ENCODE measurements around the gene EEF1AKMT1. TPM values are rescaled to one million over a fixed set of nuclear protein-coding genes. Genes with fewer than 3 reads are reported as not detected.

Gene EEF1AKMT1
- total and polyA plus RNA-seq, 2 donors (not counting 1 experiment from before 2014, with no cell fraction given): 7.6 to 18.0 TPM

GRCh38 chr13:20704459-20705069 lies 69.2 kb downstream of the EEF1AKMT1 start:
- Histone ChIP-seq H3K27ac (ENCODE audit: insufficient read depth, low read length) (no peak overlapping the region), H3K27me3 (ENCODE audit: control insufficient read depth, insufficient read depth, low read length) (no peaks in the 10 kb centered on the region), H3K79me2 (ENCODE audit: control insufficient read depth, insufficient read depth, low read length) (no peaks in the 10 kb centered on the region), H3K36me3 (ENCODE audit: control insufficient read depth, insufficient read depth, low read length) (no peaks in the 10 kb centered on the region), H4K20me1 (ENCODE audit: control insufficient read depth, extremely low read depth, insufficient read depth, low read length) (no peaks in the 10 kb centered on the region), H3K4me3 (replicated peaks in 1 of 4; ENCODE audit: control extremely low read depth in 1 of 4, insufficient read depth in 1 of 4, low read depth in 3 of 4, low read length in 4 of 4) (peak overlapping the region in 1 of 4 experiments; percentile 28), H3K9ac (ENCODE audit: insufficient read depth, low read length) (no peak overlapping the region), H3K4me2 (ENCODE audit: extremely low read depth, insufficient read depth, low read length) (peak overlapping the region; percentile 25), H3K4me1 (ENCODE audit: control insufficient read depth, extremely low read depth, insufficient read depth, low read length) (no peaks in the 10 kb centered on the region), H3K9me3 (ENCODE audit: control insufficient read depth, insufficient read depth, low read depth, low read length) (no peaks in the 10 kb centered on the region), H2AFZ (ENCODE audit: low read length) (no peak overlapping the region)
- DNase-seq (ENCODE audit: low read depth in 2 of 2): no peak
- TF ChIP-seq CTCF (conservative IDR thresholded peaks at IDR 0.05 in 1 of 2, IDR thresholded peaks at IDR 0.05 in 1 of 2; ENCODE audit: low read depth in 1 of 2, low read length in 2 of 2): no peak
- TF ChIP-seq EZH2 (IDR thresholded peaks at IDR 0.05; ENCODE audit: low read length, missing control alignments): no peak

- H3K4me2 ChIP-seq (ENCODE audit: extremely low read depth, insufficient read depth, low read length): peak overlapping the region; percentile 25
- H3K79me2 ChIP-seq (ENCODE audit: control insufficient read depth, insufficient read depth, low read length): no peaks in the 10 kb centered on the region
- no peaks in the 10 kb centered on the region for H3K9me3 ChIP-seq (ENCODE audit: control insufficient read depth, insufficient read depth, low read depth, low read length)
- no peak overlapping the region for H3K27ac ChIP-seq (ENCODE audit: insufficient read depth, low read length)
- H3K9ac ChIP-seq (ENCODE audit: insufficient read depth, low read length): peak overlapping the region; percentile 30
- H3K27me3 ChIP-seq (ENCODE audit: control insufficient read depth, insufficient read depth, low read length): no peaks in the 10 kb centered on the region
- H3K4me1 ChIP-seq (ENCODE audit: control insufficient read depth, extremely low read depth, insufficient read depth, low read length): no peaks in the 10 kb centered on the region
- peak overlapping the region in 2 of 4 experiments; percentile 44 to 45 for H3K4me3 ChIP-seq (replicated peaks in 1 of 4; ENCODE audit: control extremely low read depth in 1 of 4, insufficient read depth in 1 of 4, low read depth in 3 of 4, low read length in 4 of 4)
- no peaks in the 10 kb centered on the region for H4K20me1 ChIP-seq (ENCODE audit: control insufficient read depth, extremely low read depth, insufficient read depth, low read length)
- DNase-seq (ENCODE audit: low read depth in 2 of 2): peak; percentile 77 to 78
- no peak overlapping the region for H2AFZ ChIP-seq (ENCODE audit: low read length)
- TF ChIP-seq EZH2 (IDR thresholded peaks at IDR 0.05; ENCODE audit: low read length, missing control alignments) (no peak), CTCF (conservative IDR thresholded peaks at IDR 0.05 in 1 of 2, IDR thresholded peaks at IDR 0.05 in 1 of 2; ENCODE audit: low read depth in 1 of 2, low read length in 2 of 2) (peak; percentile 38 to 47)
- H3K36me3 ChIP-seq (ENCODE audit: control insufficient read depth, insufficient read depth, low read length): no peaks in the 10 kb centered on the region
These were observed 69.8 kb downstream of the EEF1AKMT1 start for GRCh38 chr13:20703780-20704458.

- no peaks in the 10 kb centered on the region for H3K36me3 ChIP-seq (ENCODE audit: control insufficient read depth, insufficient read depth, low read length)
- H4K20me1 ChIP-seq (ENCODE audit: control insufficient read depth, extremely low read depth, insufficient read depth, low read length): no peaks in the 10 kb centered on the region
- peak within 1 kb of the TSS; percentile 71 for H3K4me2 ChIP-seq (ENCODE audit: extremely low read depth, insufficient read depth, low read length)
- H3K27ac ChIP-seq (ENCODE audit: insufficient read depth, low read length): peak within 1 kb of the TSS; percentile 61
- H2AFZ ChIP-seq (ENCODE audit: low read length): peak within 1 kb of the TSS; percentile 84
- no peaks in the 10 kb centered on the region for H3K4me1 ChIP-seq (ENCODE audit: control insufficient read depth, extremely low read depth, insufficient read depth, low read length)
- no peaks in the 10 kb centered on the region for H3K9me3 ChIP-seq (ENCODE audit: control insufficient read depth, insufficient read depth, low read depth, low read length)
- H3K9ac ChIP-seq (ENCODE audit: insufficient read depth, low read length): peak within 1 kb of the TSS; percentile 73
- H3K27me3 ChIP-seq (ENCODE audit: control insufficient read depth, insufficient read depth, low read length): no peaks in the 10 kb centered on the region
- TF ChIP-seq CTCF (conservative IDR thresholded peaks at IDR 0.05 in 1 of 2, IDR thresholded peaks at IDR 0.05 in 1 of 2; ENCODE audit: low read depth in 1 of 2, low read length in 2 of 2) (no peak), EZH2 (IDR thresholded peaks at IDR 0.05; ENCODE audit: low read length, missing control alignments) (no peak)
- H3K4me3 ChIP-seq (replicated peaks in 1 of 4; ENCODE audit: control extremely low read depth in 1 of 4, insufficient read depth in 1 of 4, low read depth in 3 of 4, low read length in 4 of 4): peak within 1 kb of the TSS; percentile 60 to 74 (median 72)
- H3K79me2 ChIP-seq (ENCODE audit: control insufficient read depth, insufficient read depth, low read length): no peaks in the 10 kb centered on the region
- DNase-seq (ENCODE audit: low read depth in 2 of 2): no peak
These were observed 70.6 kb downstream of the EEF1AKMT1 start, which contains the start of gene IL17D for GRCh38 chr13:20702915-20703779. Gene IL17D, plus strand, starts transcription at chr13:20703699. Its CDS starts 303 bp downstream, at chr13:20704002.

Measured in fibroblast of lung (primary cell).